ENCODE measurements around the gene PRLR. TPM values are rescaled to one million over a fixed set of nuclear protein-coding genes. Genes with fewer than 3 reads are reported as not detected.

PRLR gene
- total and polyA plus RNA-seq, 2 of the 13 experiments (the other 11 are each of a cell fraction or from before 2014, with no cell fraction given) = 12.2 to 13.3 TPM

GRCh38 chr5:35218981-35219380 is 11.3 kb downstream of the PRLR start:
- DNase-seq (ENCODE audit: low spot score) (no peak), ATAC-seq (no peak), FAIRE-seq (no peak)
- TF ChIP-seq ZNF550 (CRISPR knock-in tag; IDR thresholded peaks at IDR 0.05; ENCODE audit: borderline replicate concordance) (no peak), CHCHD3 (CRISPR knock-in tag; IDR thresholded peaks at IDR 0.05) (no peak), PTBP1 (IDR thresholded peaks at IDR 0.05; ENCODE audit: low read depth, low read length, poor library complexity, severe bottlenecking) (no peak), TFE3 (CRISPR knock-in tag; IDR thresholded peaks at IDR 0.05) (no peak), ZNF274 (CRISPR knock-in tag; IDR thresholded peaks at IDR 0.05) (no peak), ZSCAN31 (CRISPR knock-in tag; IDR thresholded peaks at IDR 0.05; ENCODE audit: low read depth) (no peak), BCLAF1 (IDR thresholded peaks at IDR 0.05) (no peak), RFX1 (IDR thresholded peaks at IDR 0.05) (no peak), POLR2AphosphoS2 (IDR thresholded peaks at IDR 0.05; ENCODE audit: low read depth, low read length) (no peak), ATM (IDR thresholded peaks at IDR 0.05; ENCODE audit: borderline replicate concordance) (no peak)
- Histone ChIP-seq H4K20me1 (ENCODE audit: insufficient read depth, low read length) (no peaks in the 10 kb centered on the region), H3K4me2 (ENCODE audit: low read depth, low read length) (no peak overlapping the region), H2AFZ (ENCODE audit: low read length) (no peak overlapping the region), H3K9ac (ENCODE audit: insufficient read depth, low read depth, low read length) (no peak overlapping the region), H3K4me1 (ENCODE audit: insufficient read depth, low read length) (peaks cover 2% of the 10 kb centered on the region; the same call in 1 of the 2 replicates), H3K79me2 (ENCODE audit: insufficient read depth, low read length) (no peaks in the 10 kb centered on the region), H3K27ac (ENCODE audit: extremely low read length, insufficient read depth, low read length) (no peak overlapping the region), H3K4me3 (replicated peaks in 1 of 3; ENCODE audit: insufficient read depth in 1 of 3, low read depth in 2 of 3, low read length in 3 of 3) (no peak overlapping the region), H3K9me3 (ENCODE audit: low read length) (no peaks in the 10 kb centered on the region), H3K27me3 (ENCODE audit: control insufficient read depth in 1 of 2, insufficient read depth in 2 of 2, low read length in 2 of 2) (no peaks in the 10 kb centered on the region), H3K36me3 (replicated peaks in 1 of 2; ENCODE audit: control insufficient read depth in 1 of 2, insufficient read depth in 2 of 2, low read length in 2 of 2) (no peaks in the 10 kb centered on the region)
- no TSS peak for BruUV-seq (replicated peaks)
- 85% methylated on average over 2 of the region's 4 CpGs for whole genome bisulfite sequencing (ENCODE audit: low lambda C conversion rate)
- in situ Hi-C loops (cut with HindIII; ENCODE audit: extremely low pct_ligation_motif_present, low pct_unique_long_range_greater_than_20kb) (no loop called here), intact Hi-C loops (cut with micrococcal nuclease; ENCODE audit: unreplicated experiment) (no loop called here)
- ChIA-PET CTCF (ENCODE audit: low intra/inter-chr PET ratio, low total read pairs) (no interaction called here), POLR2A (no interaction called here)
